ENCODE results near the gene NLGN1.

NLGN1 gene

DNA sequence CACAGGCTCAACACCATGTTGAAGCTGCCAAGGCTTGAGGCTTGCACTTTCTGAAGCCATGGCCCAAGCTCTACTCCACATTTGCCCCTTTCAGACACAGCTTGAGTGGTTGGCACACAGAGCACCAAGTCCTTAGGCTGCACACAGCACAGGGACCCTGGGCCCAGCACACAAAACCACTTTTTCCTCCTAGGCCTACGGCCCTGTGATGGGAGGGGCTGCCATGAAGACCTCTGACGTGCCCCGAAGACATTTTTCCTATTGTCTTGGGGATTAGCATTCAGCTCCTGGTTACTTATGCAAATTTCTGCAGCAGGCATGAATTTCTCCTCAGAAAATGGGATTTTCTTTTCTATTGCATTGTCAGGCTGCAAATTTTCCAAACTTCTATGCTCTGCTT is 445.5 kb downstream of the NLGN1 start:
- DNase-seq (ENCODE audit: low spot score), result no peak

DNA sequence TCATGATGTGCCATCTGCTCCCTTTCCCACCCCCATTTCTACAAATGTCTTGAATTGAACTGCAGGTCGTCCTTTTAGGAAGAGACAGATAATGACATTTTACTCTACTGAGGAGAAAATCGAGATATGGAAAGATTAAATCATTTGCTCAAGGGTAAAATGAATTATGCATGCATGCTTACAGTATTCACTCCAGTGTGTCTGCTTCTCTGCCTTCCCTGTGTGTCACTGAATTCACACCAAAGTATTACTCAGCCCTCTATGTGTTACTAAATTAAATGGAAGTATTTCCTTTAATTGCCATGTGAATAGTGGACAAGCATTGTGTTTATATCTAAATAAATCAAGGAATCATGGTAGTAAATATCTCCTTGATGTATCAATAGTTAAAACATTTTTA is 449.0 kb downstream of the NLGN1 start:
- no peak for DNase-seq (ENCODE audit: low spot score)

DNA sequence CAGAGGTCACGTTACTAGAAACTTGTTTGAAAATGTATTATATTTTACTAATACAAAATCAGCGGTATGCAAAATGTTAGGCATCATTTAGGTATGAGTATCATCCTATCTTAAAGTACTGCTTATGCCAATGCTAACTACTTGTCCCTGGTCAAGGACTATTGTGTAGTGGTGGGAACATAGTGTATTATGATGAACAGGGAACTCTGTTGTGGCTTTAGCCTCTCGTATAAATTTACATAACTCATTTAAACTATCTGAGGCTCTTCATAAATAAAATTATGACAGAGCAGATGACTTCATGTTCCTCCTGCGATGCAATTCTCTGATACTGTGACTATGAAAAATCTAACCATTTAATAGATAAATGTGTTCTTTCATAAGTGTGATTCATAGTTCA is 451.9 kb downstream of the NLGN1 start:
- no peak for DNase-seq (ENCODE audit: low spot score)

DNA sequence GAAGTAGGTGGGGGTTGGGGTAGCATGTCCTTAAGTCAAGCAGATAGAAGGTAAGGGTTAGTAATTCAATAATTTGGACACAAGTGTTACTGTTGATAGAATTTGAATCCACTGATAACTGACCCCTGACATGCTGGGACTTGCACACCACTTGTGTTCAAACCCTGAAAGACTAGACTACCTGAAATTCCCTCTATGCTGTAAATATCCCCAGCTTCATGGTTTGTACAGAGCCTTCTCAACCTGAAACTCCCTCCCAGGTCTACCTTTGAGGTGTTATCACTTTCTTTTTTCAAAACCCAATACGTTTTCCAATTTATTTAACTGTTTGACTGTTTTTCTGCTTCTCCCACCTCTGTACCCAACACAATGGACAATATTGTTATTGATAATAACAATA is 459.6 kb downstream of the NLGN1 start:
- DNase-seq (ENCODE audit: low spot score), result no peak

DNA sequence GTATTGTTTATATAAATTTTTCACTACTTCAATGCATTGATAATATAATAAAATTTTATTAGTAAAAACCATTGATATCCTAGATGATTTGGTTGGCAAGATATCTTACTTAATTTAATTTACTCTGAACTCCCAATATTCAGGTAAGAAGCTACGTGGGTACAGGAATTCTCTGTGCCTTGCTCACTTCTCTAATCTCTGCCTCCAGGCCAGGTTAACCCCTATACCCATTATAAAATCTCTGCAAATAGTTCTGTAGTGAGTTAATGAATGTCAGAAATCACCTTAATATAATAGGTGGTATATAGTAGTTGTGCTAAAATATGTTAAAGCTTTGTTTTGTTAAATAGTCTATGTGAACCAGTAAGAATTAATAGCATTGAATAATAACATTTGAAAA is 465.2 kb downstream of the NLGN1 start:
- DNase-seq (ENCODE audit: low spot score), result no peak

DNA sequence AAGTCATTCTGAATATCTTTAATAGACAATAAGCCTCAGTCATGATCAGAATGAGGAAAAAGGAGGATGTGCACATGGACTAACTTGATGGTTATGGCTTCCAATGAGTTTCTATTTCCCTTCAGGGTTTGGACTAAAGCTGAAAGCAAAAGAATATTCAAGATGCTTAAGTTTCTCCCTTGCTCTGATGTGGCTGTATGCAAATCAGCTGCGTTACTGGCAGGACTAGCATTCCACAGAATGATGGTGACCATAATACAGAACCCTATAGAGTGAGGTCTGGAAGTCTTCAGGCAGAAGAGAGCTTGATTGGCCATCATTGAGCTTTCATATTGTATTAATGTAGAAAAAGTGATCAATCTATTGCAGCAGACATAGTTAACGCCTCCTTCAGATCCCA is 466.0 kb downstream of the NLGN1 start:
- no peak for DNase-seq (ENCODE audit: low spot score)

DNA sequence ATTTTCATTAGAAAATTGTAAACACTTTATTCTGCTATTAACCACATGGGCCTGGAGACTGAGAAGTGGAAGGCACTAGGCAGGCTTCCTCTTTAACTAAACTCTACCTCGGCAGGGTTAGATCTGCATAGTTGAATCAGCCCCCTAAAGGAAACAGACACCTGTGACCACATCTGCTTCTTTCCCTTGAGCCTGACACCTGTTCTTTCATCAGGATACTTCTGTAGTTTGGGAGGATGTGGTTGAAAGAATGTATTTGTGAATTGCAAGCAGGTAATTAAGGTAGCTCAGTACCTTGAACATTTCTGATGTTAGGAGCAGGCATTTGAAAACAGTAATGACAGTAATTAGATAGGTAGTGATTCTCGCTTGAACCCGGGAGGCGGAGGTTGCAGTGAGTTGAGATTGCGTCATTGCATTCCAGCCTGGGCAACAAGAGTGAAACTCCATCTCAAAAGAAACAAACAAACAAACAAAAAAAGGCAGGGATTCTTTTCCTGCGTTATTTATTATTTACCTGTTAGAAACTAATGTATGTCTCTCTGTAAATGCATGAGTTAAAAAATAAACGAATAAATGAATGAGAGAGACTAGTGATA is 468.5 kb downstream of the NLGN1 start:
- no peak for DNase-seq (ENCODE audit: low spot score)

DNA sequence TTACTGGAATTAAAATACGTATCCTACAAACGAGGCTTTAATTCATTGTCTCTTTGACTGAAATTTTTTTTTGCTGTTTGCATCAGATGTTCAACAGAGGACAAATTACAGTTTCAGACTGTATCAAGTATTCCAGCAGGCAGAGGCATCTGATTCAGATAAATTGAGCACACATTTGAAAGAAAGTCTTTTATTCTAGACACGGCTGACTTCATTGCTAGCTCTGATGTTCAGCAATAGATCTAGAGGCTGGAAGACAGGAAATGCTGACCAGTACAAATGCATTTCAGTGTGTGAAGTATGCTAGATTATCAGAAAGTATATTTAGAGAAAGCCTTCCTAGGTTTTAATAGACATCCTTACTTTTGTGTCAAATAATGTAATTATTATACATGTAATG is 472.2 kb downstream of the NLGN1 start:
- no peak for DNase-seq (ENCODE audit: low spot score)

DNA sequence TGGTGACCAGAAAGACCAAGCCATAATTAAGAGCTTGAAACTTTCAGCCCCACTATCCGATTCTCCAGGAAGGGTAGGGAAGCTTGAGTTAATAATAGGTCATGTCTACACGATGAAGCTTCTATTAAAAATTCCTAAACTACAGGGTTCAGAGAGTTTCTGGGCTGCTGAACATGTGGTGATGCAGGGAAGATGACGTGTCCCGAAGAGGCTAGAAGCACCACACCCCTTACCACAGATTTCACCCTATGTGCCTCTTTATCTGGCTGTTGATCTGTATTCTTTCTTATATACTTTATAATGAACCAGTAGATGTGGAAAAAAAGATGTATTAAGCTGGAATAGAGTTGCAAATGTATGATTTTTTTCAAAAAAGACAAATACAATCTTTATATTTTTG is 473.4 kb downstream of the NLGN1 start:
- no peak for DNase-seq (ENCODE audit: low spot score)

DNA sequence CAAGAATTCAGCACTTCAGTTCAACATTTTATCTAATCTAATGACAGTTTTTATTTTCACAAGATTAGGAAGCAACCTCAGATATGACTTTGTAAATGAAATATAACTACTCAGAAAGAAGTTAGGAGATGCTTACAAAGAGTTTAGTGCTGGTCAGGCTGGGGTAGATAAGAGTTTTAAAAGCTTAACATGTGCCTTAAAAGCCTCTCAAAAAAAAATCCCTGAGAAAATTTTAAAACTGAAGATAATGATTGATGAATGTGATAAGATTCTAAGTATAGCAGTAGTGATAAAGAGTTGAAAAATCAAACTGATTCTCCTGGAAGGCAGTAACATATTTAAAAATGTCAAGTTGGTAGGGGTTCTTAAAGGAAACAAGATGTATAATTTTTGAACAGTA is 478.2 kb downstream of the NLGN1 start:
- no peak for DNase-seq (ENCODE audit: low spot score)

DNA sequence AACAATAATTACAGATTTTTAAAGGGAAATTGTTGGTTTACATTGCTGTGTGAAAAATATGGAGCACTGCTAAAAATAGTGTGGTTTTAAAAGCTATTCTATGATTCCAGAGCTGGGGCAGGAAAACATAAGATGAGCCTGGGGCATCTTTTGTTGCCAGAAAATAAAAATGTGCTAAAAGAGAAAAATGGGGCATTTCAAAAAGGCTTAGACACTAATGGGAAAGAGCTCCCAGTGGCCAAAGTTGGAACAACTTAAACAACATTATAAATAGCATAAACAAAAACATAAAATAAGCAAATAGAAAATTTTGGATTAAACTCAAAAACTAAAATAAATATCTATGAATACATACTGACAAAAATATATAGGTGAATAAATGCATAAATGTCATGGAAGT is 478.9 kb downstream of the NLGN1 start:
- DNase-seq (ENCODE audit: low spot score), result no peak

DNA sequence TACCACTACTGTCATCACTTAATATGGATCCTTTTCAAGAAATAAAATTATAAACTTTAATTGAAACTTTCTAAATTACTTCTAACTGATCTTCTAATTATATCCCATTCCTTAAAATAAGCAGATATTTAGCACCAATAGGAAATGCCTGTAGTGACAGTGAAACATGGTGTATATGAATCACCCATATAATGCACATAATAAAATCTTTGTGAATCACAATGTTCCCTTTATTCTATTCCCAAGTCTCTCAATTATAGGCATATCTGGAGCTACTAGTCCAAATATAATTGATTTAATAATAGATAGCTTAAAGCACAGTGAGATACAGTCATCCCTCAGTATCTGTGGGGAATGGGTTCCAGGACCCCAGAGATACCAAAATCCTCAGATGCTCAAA is 490.3 kb downstream of the NLGN1 start:
- no peak for DNase-seq (ENCODE audit: low spot score)

DNA sequence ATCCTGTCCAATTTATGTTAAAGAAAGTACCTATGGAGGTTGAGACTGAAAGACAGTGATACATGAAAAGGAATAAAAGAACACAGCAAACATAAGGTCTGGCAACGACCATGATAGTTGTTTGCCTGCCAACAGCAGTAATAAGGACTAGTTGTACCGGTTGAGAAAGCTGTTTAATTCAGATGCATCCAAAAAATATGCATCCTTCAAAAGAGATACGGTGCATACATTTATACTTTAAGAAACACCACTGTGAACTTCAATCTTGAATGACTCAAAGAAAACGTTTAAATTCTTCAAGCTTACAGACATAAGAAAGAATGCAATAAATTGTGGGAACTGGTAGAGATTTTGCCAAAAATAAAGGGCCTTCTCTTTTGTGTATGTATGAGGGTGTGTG is 492.1 kb downstream of the NLGN1 start:
- DNase-seq (ENCODE audit: low spot score), result no peak

DNA sequence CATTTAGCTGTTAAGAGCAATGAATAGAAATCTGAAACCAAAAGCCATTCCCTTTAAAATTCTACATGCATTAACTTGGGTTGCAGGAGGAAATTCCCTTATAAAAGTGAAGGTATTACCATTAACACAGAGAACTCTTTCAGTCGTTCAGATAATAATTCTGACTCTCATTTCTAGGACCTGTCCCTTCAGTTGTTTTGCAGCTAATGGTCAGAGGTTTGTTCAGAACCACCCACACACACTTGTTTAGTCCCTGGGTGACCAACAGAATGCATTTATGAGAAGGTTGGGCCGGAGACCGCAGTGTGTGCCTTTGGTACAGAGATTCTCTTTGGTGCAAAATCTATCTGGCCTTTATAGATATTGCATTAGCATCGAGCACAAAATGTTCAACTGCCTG is 492.5 kb downstream of the NLGN1 start:
- no peak for DNase-seq (ENCODE audit: low spot score)

DNA sequence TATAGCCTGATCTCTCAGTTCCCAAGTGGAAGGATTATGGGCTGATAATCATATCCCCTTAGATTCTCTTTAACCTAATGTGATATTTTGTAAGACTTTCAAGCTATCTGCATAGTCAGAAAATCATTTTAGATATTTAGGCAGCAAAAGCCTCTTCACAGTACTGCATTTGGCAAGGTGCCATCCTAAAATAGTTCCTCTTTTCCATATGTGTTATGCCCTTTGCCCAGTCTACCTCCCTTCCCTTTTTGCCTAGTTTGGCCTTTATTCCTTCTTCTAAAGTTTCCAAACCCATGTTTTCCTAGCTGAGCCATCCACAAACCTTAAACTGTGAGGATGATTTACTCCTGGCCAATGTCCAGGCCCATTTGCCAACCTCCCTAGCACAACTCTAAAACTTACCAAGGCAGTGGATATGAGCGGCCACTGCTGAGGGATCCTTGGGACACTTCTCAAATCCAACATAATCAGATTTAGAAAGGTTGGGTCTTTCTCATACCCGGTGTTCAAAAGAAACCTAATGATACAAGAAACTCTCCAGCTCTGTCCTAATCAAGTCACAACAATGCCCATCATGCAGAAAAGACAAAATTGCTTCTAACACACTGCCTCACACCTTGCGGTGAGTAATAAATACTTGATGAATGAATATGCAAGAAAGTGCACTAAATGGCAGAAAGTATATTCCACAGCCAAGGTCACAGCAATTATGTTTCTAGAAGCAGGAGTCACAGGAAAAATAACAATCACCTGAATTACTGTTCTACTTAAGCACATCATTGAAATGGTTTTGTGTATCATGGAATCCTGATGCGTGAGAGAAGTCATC is 493.9 kb downstream of the NLGN1 start:
- DNase-seq (ENCODE audit: low spot score), result no peak

DNA sequence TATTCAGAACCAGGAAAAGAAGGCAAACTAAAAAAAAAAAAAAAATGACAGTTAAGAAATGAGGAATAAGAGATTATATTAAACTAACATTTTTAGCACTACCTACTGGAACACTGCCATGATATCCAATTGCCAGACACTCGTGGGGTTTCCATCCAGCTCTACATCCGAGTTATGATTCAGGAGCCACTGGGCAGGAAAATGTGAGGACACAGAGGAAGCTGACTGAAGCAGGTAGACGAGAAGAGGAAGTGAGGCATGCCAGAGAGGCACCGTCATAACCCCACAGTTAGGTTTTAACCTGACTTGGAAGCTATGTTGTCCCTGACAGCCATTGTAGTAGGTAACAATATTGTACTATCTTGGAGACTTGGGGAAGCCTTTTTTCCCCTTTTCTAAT is 495.0 kb downstream of the NLGN1 start:
- DNase-seq (ENCODE audit: low spot score), result no peak

DNA sequence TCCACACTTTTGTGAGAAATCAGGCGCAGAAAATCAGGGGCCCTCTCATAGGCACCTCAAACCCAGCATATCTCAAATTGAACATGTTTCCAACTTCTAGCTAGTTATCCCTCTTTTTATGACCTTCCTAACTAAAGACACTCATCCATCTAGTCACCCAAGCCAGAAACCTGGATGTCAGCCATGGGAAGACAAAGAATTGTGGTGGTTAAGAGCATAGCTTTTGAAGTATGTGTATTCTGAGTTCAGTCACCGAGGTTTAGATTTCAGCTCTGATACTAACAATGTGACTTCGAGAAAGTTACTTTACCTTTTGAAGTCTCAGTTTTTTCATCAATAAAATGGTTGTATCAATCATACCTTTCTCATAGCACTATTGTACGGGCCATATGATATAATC is 495.5 kb downstream of the NLGN1 start:
- no peak for DNase-seq (ENCODE audit: low spot score)

DNA sequence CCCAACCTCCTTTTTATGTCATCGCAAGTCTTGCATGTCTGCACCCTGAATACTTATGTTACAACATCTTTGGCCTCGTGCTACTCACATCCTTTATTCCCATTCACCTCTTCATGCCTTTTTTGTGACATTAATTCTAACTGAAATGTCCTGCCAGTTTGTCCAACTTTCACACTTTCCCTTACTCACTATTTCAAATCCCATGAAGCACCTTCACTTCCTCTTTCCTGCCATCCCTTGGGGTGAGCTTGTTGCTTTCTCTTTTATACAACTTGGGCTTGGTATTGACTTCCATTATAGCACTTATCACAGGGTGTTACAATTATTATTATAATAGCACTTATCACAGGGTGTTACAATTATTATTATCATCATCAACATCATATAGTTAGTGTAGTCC is 496.3 kb downstream of the NLGN1 start:
- DNase-seq (ENCODE audit: low spot score), result no peak

DNA sequence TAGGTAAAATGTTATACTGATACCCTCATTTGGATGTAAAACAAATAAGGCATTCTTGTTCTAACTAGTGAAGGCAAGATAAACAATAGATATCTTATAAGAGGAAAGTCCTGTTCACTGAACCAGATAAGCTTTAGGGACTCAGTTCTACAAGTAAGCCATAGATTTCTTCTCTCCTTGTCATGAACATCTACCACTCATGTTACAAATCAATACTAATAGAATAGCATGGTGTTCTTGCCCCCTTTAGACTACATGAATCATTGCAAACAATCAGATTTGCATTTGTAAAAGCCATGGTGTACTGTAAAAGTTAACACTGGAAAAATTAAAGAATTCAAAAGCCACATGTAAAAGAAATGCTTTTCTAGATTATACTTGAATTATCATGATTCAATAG is 500.1 kb downstream of the NLGN1 start:
- no peak for DNase-seq (ENCODE audit: low spot score)

DNA sequence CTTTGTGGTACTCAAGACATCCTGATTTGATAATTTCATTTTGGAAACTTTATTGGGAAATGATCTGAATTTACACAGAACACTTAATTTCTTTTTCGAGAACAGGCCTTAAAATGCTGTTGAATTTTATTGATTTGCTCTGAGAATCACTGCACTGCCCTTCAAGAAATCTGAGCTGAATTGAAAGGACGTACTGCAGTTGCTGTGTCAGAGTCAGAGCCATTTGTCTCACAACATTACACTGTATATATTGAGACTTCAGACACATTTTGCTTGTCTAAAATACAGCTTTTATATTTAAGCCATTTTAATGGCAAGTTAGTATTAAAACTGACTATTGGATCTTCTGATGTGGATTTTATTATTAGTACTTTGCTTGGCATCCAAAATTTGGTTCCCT is 504.1 kb downstream of the NLGN1 start:
- DNase-seq (ENCODE audit: low spot score), result no peak

DNA sequence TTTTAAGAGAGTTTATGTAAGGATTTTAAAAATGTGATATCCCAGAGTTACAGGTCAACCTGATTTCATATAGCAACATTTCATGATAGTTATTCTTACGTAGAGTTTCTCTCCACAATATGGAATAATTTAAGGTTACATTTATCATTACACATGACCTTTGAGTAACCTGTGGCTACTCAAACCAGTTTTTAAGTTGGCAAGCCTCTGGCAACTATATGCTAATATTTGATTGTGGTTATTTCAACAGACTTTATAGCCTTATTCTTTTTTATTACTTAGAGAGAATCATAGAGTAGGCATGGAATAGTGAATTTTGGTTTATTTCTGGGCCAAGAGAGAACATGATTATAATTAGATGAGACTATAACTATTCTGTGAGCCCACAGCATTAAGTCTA is 504.9 kb downstream of the NLGN1 start:
- no peak for DNase-seq (ENCODE audit: low spot score)

DNA sequence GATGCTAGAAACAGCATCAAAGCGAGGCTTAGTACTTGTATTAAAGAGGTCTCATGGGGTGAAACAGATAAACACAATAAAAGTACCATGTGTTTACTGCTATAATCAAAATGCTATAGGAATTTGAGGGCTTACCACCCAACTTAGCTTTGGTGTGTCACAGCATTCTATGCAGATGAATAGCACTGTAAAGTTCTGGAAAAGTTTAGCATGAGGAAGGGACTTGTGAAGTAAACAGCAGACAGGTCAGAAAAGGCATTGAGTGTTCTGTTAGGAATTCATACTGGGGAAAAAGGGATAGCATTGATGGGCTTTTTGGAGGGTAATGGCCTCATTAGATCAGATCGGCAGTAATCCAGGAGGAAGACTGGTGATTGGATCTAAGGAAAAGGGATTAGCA is 505.3 kb downstream of the NLGN1 start:
- DNase-seq (ENCODE audit: low spot score), result no peak

DNA sequence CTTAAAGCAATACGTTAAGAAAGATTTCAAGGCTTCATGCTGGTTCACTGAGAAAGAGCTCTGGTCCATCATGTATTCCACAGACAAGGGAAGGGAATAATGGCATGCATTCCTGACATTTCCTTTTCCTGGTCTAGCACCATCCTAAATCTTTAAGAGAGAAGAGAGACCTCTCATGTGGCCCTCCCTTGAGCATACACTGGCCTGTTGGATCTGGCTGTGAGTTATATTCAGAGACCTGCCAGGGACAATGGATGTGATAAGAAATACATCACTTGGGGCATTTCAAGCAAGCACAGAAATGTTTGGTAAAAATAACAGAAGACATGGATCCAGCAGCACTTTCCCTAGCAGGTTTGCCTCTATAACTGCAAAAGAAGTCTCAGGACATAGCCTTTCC is 507.8 kb downstream of the NLGN1 start:
- no peak for DNase-seq (ENCODE audit: low spot score)

DNA sequence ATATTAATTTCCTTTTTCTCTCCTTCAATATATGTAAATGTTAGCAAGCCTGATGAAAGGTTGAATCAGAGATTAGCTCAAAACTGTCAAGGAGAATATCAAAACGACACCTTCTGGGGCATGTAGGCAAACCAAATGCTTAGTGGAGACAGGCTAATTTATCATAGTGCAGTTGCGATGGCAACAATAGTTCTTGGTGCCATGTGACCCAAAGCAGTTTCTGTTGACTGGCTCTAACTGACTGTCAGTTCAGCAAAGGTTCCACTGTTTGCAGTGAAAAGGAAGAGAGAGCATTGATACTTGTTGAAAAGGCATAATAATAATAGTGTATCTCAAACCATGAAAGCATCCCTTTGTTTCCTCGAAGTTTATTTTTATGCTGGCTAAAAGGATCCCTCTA is 513.9 kb downstream of the NLGN1 start:
- DNase-seq (ENCODE audit: low spot score), result no peak
